GM19238 (cell line): ENCODE data around the gene IGF2.
"Not testable (repeated sequence)": the region's sequence is repeated elsewhere in the genome, so short reads cannot be mapped to it uniquely, and the experiment has no call there.

ENCODE experiments used
- DNase-seq: peaks from one replicate; pipeline ENCODE4 v3.0.0; 2011; ENCODE audit warnings: low spot score; ENCODE audit not compliant: insufficient read length

IGF2 gene, protein sequence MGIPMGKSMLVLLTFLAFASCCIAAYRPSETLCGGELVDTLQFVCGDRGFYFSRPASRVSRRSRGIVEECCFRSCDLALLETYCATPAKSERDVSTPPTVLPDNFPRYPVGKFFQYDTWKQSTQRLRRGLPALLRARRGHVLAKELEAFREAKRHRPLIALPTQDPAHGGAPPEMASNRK

DNA sequence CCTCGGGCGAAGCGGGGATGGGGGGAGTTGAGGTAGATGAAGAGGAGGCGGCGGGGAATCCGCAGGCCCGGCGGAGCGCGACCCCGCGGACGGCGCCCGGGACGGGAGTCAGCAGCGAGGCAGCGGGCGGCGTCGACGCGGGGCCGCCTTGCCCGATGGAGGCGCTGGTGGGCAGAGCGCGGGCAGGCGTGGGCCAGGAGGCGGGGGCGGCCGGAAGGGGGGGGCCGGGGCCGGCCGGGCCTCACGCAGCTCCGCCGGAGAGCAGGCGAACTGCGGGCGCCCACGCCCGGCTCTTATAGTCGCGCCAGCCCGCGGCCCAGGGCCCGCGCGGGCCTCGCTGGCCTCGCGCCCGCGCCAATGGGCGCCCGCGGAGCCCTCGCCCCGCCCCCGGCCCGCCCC is at the start of gene IGF2:
TSS of gene IGF2 (minus strand) at position 267 of the 399 bp plus-strand sequence. CDS start 3,866 bp downstream, outside the sequence.
- DNase-seq, result no peak

DNA sequence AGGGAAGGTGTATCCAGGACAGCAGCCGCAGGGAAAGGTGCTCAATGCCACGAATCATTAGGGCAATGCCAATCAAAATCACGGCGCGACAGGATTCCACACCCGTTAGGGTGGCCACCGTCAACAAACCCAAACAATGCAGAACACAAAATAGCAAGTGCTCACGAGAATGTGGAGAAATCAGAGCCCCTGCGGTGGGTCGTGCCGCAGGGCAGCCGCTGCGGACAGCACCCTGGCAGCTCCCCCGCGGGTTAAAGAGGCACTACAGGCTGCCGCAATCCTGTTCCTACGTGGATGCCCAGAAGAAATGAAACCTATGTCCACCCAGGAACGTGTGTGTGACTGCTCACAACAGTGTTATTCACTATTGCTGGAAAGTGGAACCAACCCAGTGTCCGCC is 49.6 kb upstream of the IGF2 start:
- DNase-seq, result no peak

DNA sequence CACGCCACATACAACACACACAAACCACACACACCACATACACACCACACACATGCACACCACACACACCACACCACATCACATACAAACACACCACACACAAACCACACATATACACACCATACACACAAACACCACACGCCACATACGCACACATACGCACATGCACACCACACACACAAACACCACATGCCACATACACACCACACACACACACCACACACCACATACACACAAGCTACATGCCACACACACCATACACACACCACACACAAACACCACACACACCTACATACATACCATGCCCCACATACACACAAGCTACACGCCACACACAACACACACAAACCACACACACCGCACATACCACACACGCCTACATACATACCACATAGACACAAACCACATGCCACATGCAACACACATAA is 48.1 kb upstream of the IGF2 start:
- no peak for DNase-seq

DNA sequence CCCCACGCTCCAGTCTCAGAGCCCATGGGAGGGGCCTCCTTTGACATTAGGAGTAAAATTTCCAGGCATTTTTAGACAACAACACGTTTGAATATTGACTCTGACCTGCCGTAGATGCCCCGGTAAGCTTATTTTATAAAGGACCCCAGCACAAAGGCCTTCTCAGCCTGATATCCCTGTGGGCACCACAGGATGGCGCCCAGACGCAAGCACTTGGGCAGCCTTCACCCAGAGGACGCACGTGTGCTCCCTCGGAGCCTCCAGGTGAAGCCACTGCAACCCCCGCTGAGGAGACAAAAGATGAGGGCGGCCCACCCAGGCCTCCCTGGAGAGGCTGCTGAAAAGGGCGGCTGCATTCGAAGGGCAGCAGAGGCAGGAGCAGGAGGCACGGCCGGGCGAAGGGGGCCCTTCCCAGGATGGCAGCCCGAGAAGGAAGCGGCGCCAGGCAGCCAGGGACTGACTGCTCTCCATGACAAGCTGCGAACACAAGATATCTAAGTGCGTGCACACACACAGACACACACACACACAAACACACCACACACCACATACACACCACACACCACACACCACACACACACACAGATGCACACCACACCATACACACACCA is 47.6 kb upstream of the IGF2 start:
- DNase-seq, result no peak

DNA sequence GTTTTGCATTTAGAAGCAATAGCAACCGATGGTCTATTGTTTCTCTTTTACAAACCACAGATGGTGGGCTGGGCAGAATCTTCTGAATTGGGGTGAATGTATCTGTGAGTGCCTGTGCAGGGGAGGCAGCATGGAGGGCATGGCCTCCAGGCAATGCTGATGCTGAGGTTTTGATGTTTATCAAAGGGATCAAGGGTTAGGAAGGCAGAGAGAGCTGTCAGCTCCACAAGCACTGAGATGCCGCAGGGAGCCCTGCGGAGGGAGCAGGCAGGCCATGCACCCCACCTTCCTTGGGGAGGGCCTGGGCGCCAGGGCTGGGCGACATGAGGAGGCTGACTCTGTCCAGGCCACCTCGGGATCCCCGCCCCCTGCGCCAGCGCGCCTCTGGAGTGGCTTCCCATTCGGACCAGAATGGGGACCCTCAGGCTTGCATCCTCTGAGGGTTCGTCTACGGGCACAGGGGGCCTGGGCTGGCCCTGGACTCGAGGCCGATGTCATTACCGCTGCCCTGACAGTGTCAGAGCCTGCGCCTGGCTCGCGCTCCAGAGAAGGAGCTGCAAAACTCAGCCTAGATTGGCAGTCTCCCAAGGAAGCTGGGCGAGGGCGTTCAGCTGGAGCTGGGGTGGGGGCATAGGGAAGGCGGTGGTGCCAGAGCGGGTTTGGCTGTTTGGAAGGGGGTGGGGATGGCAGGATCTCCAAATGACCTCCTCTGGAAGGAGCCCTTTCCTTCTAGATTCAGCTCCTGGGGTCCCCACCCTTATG is 46.3 kb upstream of the IGF2 start:
- DNase-seq, result no peak

DNA sequence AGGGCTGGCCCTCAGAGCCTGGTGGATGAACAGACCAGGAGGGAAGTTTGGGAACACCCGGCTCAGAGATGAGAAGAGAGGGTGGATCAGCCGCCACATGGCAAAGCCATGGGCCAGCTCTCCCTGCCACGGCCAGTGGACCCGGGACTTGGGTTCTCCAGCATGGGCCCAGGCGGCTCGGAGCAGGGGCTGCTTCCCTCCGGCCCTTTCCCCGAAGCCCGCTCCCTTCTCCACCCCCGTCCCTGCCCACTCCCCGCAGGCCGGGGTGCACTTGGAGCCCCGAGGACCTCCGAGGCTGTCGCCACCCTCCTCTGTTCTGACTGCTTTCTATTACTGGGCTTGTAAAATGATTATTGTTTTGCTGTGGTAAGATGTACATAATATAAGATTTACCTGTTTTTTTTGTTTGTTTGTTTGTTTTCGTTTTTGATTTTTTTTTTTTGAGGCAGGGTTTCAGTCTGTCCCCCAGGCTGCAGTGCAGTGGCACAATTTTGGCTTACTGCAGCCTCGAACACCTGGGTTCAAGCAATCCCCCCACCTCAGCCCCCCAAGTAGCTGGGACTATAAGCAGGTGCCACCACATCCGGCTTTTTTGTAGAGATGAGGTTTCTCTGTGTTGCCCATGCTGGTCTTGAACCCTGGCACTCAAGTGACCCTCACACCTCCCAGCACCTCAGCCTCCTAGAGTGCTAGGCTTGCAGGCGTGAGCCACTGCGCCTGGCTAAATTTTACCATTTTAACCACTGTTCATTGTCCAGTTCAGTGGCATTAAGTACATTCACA is 43.7 kb upstream of the IGF2 start:
- no peak for DNase-seq

DNA sequence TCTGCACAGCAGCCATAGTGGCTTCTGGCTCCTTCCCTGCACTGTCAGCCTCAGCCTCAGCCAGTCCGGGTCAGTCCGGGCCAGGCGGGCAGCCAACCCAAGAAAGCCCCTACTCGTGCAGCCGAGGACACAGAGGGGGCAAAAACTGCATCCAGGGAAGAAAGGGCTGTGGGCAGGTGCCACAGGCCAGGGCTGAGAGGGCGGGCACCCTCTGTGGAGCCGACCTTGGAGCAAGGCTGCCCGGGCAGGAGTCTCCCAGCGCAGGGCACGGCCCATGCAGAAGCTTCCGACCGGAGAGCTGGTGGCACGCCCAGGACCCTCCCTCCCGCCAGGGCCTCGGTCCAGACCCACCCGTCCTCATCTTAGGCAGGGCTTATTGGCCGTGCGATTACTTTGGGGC is 42.9 kb upstream of the IGF2 start:
- no peak for DNase-seq

DNA sequence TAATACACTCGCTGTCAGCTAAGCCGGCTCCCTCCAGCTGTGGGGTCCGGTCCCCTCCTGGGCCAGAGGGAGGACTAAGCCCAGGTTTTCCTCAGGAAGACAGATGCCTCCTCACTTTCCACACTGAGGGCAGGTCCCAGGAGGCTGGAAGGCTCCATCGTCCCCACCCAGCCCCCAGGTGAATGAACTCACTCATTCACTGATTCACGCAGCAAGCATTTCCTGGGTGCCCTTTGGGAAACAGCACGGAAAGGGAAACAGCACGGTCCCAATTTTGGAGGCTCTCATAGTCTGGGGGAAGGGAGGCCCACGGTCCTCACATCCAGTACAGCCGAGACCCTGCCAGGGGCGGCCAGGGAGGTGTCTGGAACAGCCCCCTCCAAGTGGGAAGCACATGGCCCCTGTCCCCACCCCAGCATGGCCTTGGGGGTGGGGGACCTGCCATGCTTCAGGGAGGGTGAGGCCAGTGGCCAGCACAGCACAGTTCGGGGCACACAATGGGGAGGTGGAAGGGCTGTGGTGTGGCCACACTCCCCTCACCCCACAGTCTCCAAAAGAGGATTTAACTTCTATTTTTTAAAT is 41.7 kb upstream of the IGF2 start:
- no peak for DNase-seq

DNA sequence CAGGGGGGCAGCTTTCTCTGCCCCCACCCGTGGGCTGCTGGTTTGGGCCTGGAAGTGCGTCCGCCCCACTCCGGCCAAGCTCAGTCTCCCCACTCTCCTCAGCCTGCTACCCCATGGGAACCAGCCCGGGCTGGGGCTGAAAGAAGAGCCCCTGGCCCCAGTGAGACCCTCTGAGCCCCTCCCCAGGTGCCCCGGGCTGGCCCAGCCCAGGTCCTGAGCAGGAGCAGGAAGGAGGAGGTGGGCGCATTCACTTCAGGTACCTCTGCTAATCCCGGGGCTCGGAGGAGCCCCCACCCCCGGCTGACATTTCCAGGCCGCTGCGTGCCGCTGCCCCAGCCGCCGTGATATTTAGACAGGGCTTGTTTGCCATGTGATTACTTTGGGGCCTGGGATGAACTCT is 41.2 kb upstream of the IGF2 start:
- DNase-seq, result no peak

DNA sequence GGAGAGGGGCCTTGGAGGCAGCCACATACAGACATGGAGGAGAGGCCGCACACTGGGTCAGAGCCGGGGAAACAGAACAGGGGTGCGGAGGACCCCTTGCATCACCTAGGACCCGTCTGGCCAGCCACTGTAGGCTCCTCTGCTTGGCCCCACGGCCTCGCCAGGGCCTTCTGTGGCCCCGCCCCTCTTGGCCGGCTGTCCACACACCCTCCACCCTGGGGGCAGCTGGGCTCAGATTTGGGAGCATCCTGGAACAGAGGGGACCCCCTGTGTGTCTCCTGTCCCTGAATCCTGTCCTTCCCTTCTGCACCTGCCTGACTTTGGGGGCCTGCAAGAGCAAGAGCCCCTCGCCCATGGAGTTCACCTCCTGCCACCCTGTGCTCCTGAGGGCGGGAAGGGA is 40.3 kb upstream of the IGF2 start:
- no peak for DNase-seq

DNA sequence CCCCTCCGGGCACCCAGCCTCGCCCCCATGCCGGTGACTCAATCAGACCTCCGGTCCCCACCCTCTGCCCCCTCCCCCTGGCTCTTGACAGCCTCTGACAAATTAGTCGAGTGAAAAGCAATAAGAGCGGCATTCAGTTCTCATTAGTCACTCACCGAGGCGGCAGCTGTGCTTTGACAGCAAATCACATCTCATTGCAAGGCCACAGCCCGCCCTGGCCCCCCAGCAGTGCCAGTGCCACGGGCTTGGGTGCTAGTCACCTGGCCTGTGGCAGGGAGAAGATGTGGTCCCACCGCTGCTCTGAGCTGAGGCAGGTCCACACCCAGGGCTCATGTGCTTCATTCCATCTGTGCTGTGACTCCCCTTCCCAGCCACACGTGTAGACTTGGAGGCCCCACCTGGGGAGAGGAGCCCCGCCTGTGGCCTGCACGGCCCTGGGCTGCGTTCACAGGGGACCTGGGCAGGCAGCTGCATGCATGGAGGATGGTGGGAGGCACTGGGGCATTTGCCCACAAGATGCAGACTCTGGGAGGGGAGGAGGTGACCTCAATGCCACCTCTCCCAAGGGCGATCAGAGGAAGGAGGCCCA is 39.8 kb upstream of the IGF2 start:
- no peak for DNase-seq

DNA sequence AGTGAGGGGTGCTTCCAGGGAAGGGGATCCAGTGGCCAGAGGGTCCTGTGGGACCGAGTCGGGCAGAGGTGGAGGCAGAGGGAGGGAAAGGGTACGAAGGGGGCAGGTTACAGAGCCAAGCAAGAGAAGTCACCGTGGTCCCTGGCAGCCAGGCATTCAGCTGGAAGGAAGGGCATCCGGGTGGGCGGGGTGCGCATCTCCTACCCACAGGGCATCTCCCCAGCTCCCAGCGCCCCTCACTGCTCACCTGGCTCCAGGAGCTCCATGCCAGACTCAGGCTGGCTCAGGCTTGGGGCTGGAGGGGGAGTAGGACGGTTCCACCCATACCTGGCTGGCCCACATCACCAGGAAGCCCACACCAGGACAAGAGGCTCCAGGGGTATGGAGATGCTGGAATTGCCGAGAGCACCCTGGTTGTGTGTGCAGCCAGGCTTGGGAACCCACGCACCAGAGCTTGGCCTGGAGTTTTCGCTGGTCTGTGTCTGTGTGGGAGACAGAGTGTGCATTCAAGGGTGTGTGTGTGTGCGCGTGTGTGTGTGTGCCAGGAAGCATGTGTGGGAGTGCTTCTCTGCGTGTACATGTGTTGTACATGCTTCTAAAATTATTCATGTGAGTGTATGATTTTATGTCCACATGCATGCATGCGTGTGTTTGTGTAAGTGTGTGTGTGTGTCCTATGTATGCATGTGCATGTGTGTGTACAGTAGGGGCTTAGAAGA is 39.0 kb upstream of the IGF2 start:
- DNase-seq, result not testable (repeated sequence)

DNA sequence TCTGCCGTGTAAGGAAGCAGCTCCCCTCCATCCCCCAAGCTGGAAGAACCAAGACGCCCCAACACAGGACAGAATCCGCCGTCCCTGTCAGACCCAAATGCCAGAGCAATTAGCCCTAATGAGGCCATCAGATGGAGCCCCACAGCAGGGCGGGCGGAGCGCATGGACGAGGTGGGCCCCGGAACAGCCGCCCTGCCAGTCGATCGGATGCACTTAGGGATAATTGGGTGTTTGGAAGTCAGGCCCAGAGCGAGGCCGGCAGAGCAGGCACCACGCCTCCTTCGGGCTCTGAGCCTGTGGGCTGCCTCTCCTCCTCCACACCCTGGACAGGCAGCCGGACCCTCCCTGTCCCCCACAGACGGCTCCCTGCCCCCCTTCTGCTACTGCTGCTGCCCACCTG is 37.9 kb upstream of the IGF2 start:
- DNase-seq, result no peak

DNA sequence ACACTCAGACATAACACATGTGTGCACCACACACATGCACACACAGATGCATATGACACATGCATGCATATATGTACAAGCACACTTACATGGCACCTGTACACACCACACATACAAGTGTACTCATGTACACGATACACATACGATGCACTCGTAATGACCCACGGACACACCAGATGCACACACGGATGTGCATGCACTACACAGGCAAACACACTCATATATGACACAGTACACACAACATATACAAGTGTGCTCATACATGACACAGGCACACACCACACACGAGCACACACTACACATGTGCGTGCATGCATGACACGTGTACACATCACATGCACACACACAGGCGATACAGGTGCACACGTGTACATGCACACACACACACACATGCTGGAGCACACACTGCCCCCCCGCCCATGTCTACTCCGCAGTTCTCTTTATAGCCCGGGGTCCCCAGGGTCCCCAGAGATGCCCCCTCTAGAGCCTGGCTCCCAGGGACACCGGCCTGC is 37.3 kb upstream of the IGF2 start:
- no peak for DNase-seq

DNA sequence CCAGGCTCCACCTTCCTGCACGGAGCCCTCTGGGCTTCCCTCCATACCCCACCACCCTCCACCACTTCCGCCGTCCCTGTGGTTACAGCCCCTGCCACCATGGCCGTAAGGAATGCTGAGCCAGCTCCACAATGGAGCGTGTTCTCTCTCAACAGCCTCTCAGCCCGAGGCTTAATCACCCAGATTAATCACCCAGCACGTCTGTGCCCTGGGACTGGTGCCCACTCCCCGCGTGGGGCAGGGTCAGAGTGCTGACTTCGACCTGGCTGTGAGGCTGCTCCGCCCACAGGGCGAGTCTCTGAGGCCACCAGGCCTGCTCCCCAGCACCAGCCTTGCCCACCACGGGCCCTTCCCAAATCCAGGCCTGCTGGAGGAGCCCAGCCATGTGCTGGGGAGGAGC is 36.5 kb upstream of the IGF2 start:
- no peak for DNase-seq

DNA sequence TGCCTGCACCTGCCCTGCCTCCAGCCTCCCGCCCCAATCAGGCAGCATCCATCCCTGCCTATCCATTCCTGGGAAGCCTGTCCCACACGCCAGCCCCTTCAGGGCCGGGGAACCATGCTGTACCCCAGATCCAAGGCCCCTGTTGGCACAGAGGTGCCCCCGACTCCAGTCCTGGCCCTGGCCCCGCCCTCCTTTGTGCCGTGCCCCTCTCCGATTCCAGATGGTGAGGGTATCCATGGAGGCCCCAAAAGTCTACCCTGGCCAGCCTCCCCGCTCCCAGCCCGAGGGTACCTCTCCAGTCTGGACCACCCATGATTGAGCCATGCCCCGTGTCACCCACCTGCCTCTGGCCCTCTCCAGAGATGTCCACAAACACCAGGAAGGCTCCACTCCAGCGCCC is 35.2 kb upstream of the IGF2 start:
- no peak for DNase-seq

DNA sequence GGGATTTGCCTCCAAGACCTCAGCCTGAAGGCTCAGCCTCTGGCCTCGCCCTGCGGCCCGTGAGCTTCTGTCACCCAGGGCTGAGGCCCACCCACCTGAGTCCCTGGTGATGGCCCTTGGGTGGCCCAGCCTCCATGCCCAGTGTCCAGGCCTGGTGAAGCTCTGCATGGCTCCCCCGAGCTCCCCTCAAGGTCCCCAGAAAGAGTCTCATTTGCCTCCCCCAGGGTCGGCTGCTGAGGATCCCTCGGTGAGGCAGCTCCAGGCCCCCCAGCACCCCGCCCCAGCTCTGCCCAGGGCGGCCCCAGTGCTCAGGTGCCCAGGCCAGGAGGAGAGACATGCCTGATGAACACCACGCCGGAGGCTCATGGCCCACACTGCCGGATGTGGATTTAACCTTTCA is 34.6 kb upstream of the IGF2 start:
- no peak for DNase-seq

DNA sequence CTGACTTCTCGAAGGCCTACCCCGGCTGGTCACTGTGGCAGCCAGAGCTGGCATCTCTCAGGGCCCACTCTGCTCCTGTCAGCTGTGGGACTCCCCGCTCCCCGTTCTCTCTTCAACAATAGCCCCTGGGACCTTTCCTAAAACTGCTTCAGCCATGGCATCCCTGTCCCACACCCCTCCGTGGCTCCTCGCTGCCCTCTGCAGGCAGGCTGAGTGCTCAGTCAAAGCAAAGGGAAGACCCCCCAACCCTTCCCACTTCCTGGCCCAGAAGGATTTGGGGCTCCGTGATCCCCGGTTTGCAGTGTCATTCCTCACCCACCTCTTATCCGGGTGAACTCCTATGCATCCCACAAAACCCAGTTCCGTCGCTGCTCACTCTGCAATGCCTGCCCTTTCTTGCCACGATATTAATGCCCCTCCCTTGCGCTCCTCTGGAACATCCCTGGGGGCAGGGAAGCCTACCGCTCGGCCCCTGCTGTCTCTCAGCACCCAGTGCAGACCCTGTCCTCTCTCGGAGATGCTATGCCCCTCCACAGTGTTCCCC is 34.0 kb upstream of the IGF2 start:
- no peak for DNase-seq

DNA sequence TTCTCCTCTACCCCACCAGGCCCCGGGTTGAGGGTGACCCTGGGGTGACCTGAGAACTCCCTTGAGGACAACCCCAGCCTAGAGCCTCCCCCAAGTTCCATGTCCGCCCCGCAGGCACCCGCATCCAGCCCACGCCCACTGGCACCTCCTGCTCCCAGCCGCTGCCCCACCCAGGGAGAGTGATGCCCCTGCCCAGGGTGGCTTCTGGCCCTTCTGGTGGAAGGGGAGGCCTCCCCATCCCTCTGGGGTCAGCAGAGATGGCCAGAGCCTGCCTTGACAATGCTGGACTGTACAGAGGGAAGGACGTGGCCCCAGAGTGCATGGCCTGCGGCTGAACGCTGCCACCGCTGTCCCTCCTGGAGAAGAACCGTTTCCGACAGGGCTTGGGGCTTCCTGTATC is 33.5 kb upstream of the IGF2 start:
- DNase-seq, result no peak

DNA sequence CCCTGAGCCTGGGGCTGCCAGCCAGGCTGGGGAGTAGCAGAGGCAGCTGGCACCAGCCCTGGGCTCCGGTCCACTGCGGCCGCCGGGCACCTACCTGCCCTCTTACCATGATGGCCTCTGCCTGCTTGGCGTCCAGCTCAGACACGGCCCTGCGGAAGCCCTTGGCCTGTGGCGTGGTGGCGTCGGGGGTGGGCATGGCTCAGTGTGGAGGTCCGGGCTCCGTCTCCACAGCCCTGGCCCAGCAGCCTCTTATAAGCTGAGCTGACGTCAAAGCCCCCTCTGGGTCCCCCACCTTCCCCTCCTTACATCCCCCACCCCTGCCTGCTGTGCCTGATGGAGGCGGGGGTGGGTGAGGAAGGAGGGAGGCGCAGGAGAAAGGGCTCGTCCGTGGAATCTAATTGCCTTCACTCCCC is 32.4 kb upstream of the IGF2 start, which contains the start of gene TH:
TSS of gene TH (minus strand) at position 225 of the 413 bp plus-strand sequence. CDS start at position 196, 29 bp downstream.
- DNase-seq, result no peak
